ENCODE data around the gene FAAH.
"Not testable (repeated sequence)": the region's sequence is repeated elsewhere in the genome, so short reads cannot be mapped to it uniquely, and the experiment has no call there.

Gene FAAH

GRCh38 chr1:46394108-46394871, at the start of gene FAAH:
Gene FAAH, plus strand, starts transcription at chr1:46394317. Its CDS starts 32 bp downstream, at chr1:46394349.
- peak; percentile 40 to 54 for DNase-seq

GRCh38 chr1:46344481-46344880, 49.6 kb upstream of the FAAH start:
- no peak for DNase-seq

- no peak for DNase-seq
Observed at GRCh38 chr1:46345281-46345680, 48.8 kb upstream of the FAAH start.

- DNase-seq: no peak
Observed at GRCh38 chr1:46352363-46352762, 41.8 kb upstream of the FAAH start.

- DNase-seq: not testable (repeated sequence)
Observed at GRCh38 chr1:46355920-46356319, 38.2 kb upstream of the FAAH start.

- DNase-seq: no peak
Observed at GRCh38 chr1:46362158-46362557, 32.0 kb upstream of the FAAH start.

- DNase-seq: no peak
Observed at GRCh38 chr1:46363121-46363520, 31.0 kb upstream of the FAAH start.

- no peak for DNase-seq
Observed at GRCh38 chr1:46364612-46365011, 29.5 kb upstream of the FAAH start.

- not testable (repeated sequence) for DNase-seq
Observed at GRCh38 chr1:46365796-46366195, 28.3 kb upstream of the FAAH start.

- DNase-seq: no peak
Observed at GRCh38 chr1:46367072-46367471, 27.0 kb upstream of the FAAH start.

GRCh38 chr1:46367701-46368100, 26.4 kb upstream of the FAAH start:
- DNase-seq: not testable (repeated sequence)

GRCh38 chr1:46368791-46369190, 25.3 kb upstream of the FAAH start:
- no peak for DNase-seq

GRCh38 chr1:46369542-46370213, 24.4 kb upstream of the FAAH start:
- no peak for DNase-seq

GRCh38 chr1:46370214-46370633, 23.9 kb upstream of the FAAH start:
- DNase-seq: no peak

- no peak for DNase-seq
Observed at GRCh38 chr1:46372431-46372830, 21.7 kb upstream of the FAAH start.

GRCh38 chr1:46379996-46380395, 14.1 kb upstream of the FAAH start:
- DNase-seq: no peak

GRCh38 chr1:46380508-46380907, 13.6 kb upstream of the FAAH start:
- DNase-seq: no peak

- no peak for DNase-seq
Observed at GRCh38 chr1:46393510-46393909, 607 bp upstream of the FAAH start.

GRCh38 chr1:46394872-46395465, 852 bp downstream of the FAAH start:
- DNase-seq: no peak

- no peak for DNase-seq
Observed at GRCh38 chr1:46396441-46397398, 2.6 kb downstream of the FAAH start.

GRCh38 chr1:46399307-46399706, 5.2 kb downstream of the FAAH start:
- no peak for DNase-seq

GRCh38 chr1:46400421-46400820, 6.3 kb downstream of the FAAH start:
- no peak for DNase-seq
